ENCODE data around the gene AKAP9.
"Not testable (repeated sequence)": the region's sequence is repeated elsewhere in the genome, so short reads cannot be mapped to it uniquely, and the experiment has no call there.

Gene AKAP9

GRCh38 chr7:91918356-91918755 lies 22.3 kb upstream of the AKAP9 start:
- no peak overlapping the region for H3K4me3 Mint-ChIP-seq
- no peaks in the 10 kb centered on the region for H3K9me3 Mint-ChIP-seq

GRCh38 chr7:91922857-91923256 lies 17.8 kb upstream of the AKAP9 start:
- H3K27ac Mint-ChIP-seq, result no peak overlapping the region
- H3K27me3 Mint-ChIP-seq (ENCODE audit: low read depth), result peaks cover 25% of the 10 kb centered on the region
- H3K9me3 Mint-ChIP-seq, result no peaks in the 10 kb centered on the region
- peaks cover 1% of the 10 kb centered on the region for H3K4me1 Mint-ChIP-seq (ENCODE audit: low read depth)
- no peaks in the 10 kb centered on the region for H3K36me3 Mint-ChIP-seq (ENCODE audit: low read depth)
- no peak for DNase-seq (ENCODE audit: low spot score)
- H3K4me3 Mint-ChIP-seq, result no peak overlapping the region

More at GRCh38 chr7:91918356-91918755, 22.3 kb upstream of the AKAP9 start:
- H3K27ac Mint-ChIP-seq, result no peak overlapping the region
- H3K36me3 Mint-ChIP-seq (ENCODE audit: low read depth), result no peaks in the 10 kb centered on the region
- no peak for DNase-seq (ENCODE audit: low spot score)
- H3K4me1 Mint-ChIP-seq (ENCODE audit: low read depth), result peaks cover 13% of the 10 kb centered on the region
- peaks cover 5% of the 10 kb centered on the region for H3K27me3 Mint-ChIP-seq (ENCODE audit: low read depth)

- H3K4me3 Mint-ChIP-seq, result no peak overlapping the region
- DNase-seq (ENCODE audit: low spot score), result no peak
- H3K27me3 Mint-ChIP-seq (ENCODE audit: low read depth), result peaks cover 30% of the 10 kb centered on the region
- no peak overlapping the region for H3K27ac Mint-ChIP-seq
- H3K4me1 Mint-ChIP-seq (ENCODE audit: low read depth), result peaks cover 12% of the 10 kb centered on the region
- no peaks in the 10 kb centered on the region for H3K36me3 Mint-ChIP-seq (ENCODE audit: low read depth)
- H3K9me3 Mint-ChIP-seq, result peaks cover 5% of the 10 kb centered on the region
These were observed 12.8 kb upstream of the AKAP9 start for GRCh38 chr7:91927912-91928311.

- no peak overlapping the region for H3K27ac Mint-ChIP-seq
- peaks cover 28% of the 10 kb centered on the region for H3K27me3 Mint-ChIP-seq (ENCODE audit: low read depth)
- H3K36me3 Mint-ChIP-seq (ENCODE audit: low read depth), result no peaks in the 10 kb centered on the region
- H3K4me3 Mint-ChIP-seq, result no peak overlapping the region
- H3K4me1 Mint-ChIP-seq (ENCODE audit: low read depth), result peaks cover 12% of the 10 kb centered on the region
- DNase-seq (ENCODE audit: low spot score), result no peak
- H3K9me3 Mint-ChIP-seq, result peaks cover 5% of the 10 kb centered on the region
These were observed 11.2 kb upstream of the AKAP9 start for GRCh38 chr7:91929463-91929862.

GRCh38 chr7:91940171-91940570 lies 491 bp upstream of the AKAP9 start:
- no peaks in the 10 kb centered on the region for H3K9me3 Mint-ChIP-seq
- peak overlapping the region; percentile 86 for H3K4me3 Mint-ChIP-seq
- DNase-seq (ENCODE audit: low spot score), result peak; percentile 13
- peaks cover 3% of the 10 kb centered on the region for H3K27me3 Mint-ChIP-seq (ENCODE audit: low read depth)
- H3K36me3 Mint-ChIP-seq (ENCODE audit: low read depth), result peaks cover 1% of the 10 kb centered on the region
- H3K4me1 Mint-ChIP-seq (ENCODE audit: low read depth), result peaks cover 19% of the 10 kb centered on the region
- H3K27ac Mint-ChIP-seq, result peak overlapping the region; percentile 95

GRCh38 chr7:91941450-91941849 lies 788 bp downstream of the AKAP9 start:
- H3K4me3 Mint-ChIP-seq, result peak overlapping the region; percentile 86
- H3K4me1 Mint-ChIP-seq (ENCODE audit: low read depth), result peaks cover 27% of the 10 kb centered on the region
- peak; percentile 7 for DNase-seq (ENCODE audit: low spot score)
- H3K27me3 Mint-ChIP-seq (ENCODE audit: low read depth), result peaks cover 3% of the 10 kb centered on the region
- H3K27ac Mint-ChIP-seq, result peak overlapping the region; percentile 95
- peaks cover 4% of the 10 kb centered on the region for H3K36me3 Mint-ChIP-seq (ENCODE audit: low read depth)
- H3K9me3 Mint-ChIP-seq, result no peaks in the 10 kb centered on the region

GRCh38 chr7:91942312-91942711 lies 1.6 kb downstream of the AKAP9 start:
- DNase-seq (ENCODE audit: low spot score), result no peak
- Mint-ChIP-seq H3K4me1 (ENCODE audit: low read depth) (peaks cover 29% of the 10 kb centered on the region), H3K27me3 (ENCODE audit: low read depth) (no peaks in the 10 kb centered on the region), H3K27ac (no peak overlapping the region), H3K9me3 (no peaks in the 10 kb centered on the region), H3K36me3 (ENCODE audit: low read depth) (peaks cover 6% of the 10 kb centered on the region), H3K4me3 (peak overlapping the region; percentile 86)

- H3K4me1 Mint-ChIP-seq (ENCODE audit: low read depth), result peaks cover 27% of the 10 kb centered on the region
- DNase-seq (ENCODE audit: low spot score); H3K27ac Mint-ChIP-seq; H3K4me3 Mint-ChIP-seq; H3K9me3 Mint-ChIP-seq; H3K27me3 Mint-ChIP-seq (ENCODE audit: low read depth): not testable (repeated sequence)
- peaks cover 11% of the 10 kb centered on the region for H3K36me3 Mint-ChIP-seq (ENCODE audit: low read depth)
These were observed 4.3 kb downstream of the AKAP9 start for GRCh38 chr7:91944970-91945369.

GRCh38 chr7:91945476-91945875 lies 4.8 kb downstream of the AKAP9 start:
- Mint-ChIP-seq H3K27me3 (ENCODE audit: low read depth) (no peaks in the 10 kb centered on the region), H3K9me3 (no peaks in the 10 kb centered on the region), H3K27ac (no peak overlapping the region), H3K4me1 (ENCODE audit: low read depth) (peaks cover 25% of the 10 kb centered on the region), H3K36me3 (ENCODE audit: low read depth) (peaks cover 11% of the 10 kb centered on the region), H3K4me3 (no peak overlapping the region)
- no peak for DNase-seq (ENCODE audit: low spot score)

GRCh38 chr7:91946549-91946948 lies 5.9 kb downstream of the AKAP9 start:
- Mint-ChIP-seq H3K4me1 (ENCODE audit: low read depth) (peaks cover 23% of the 10 kb centered on the region), H3K36me3 (ENCODE audit: low read depth) (peaks cover 11% of the 10 kb centered on the region), H3K27ac (no peak overlapping the region), H3K27me3 (ENCODE audit: low read depth) (no peaks in the 10 kb centered on the region), H3K4me3 (no peak overlapping the region), H3K9me3 (no peaks in the 10 kb centered on the region)
- DNase-seq (ENCODE audit: low spot score), result no peak

GRCh38 chr7:91947948-91948347 lies 7.3 kb downstream of the AKAP9 start:
- H3K27ac Mint-ChIP-seq, result no peak overlapping the region
- H3K4me1 Mint-ChIP-seq (ENCODE audit: low read depth), result peaks cover 20% of the 10 kb centered on the region
- no peaks in the 10 kb centered on the region for H3K9me3 Mint-ChIP-seq

GRCh38 chr7:91949221-91950009 lies 8.8 kb downstream of the AKAP9 start:
- no peak overlapping the region for H3K27ac Mint-ChIP-seq
- no peak overlapping the region for H3K4me3 Mint-ChIP-seq
- peaks cover 21% of the 10 kb centered on the region for H3K4me1 Mint-ChIP-seq (ENCODE audit: low read depth)
- no peaks in the 10 kb centered on the region for H3K9me3 Mint-ChIP-seq
- DNase-seq (ENCODE audit: low spot score), result no peak
- peaks cover 14% of the 10 kb centered on the region for H3K36me3 Mint-ChIP-seq (ENCODE audit: low read depth)
- no peaks in the 10 kb centered on the region for H3K27me3 Mint-ChIP-seq (ENCODE audit: low read depth)

More at GRCh38 chr7:91947948-91948347, 7.3 kb downstream of the AKAP9 start:
- no peaks in the 10 kb centered on the region for H3K27me3 Mint-ChIP-seq (ENCODE audit: low read depth)
- no peak for DNase-seq (ENCODE audit: low spot score)
- peaks cover 14% of the 10 kb centered on the region for H3K36me3 Mint-ChIP-seq (ENCODE audit: low read depth)
- H3K4me3 Mint-ChIP-seq, result no peak overlapping the region

- H3K27ac Mint-ChIP-seq, result no peak overlapping the region
- H3K36me3 Mint-ChIP-seq (ENCODE audit: low read depth), result peaks cover 4% of the 10 kb centered on the region
- H3K9me3 Mint-ChIP-seq, result no peaks in the 10 kb centered on the region
- no peak overlapping the region for H3K4me3 Mint-ChIP-seq
- DNase-seq (ENCODE audit: low spot score), result no peak
- no peaks in the 10 kb centered on the region for H3K27me3 Mint-ChIP-seq (ENCODE audit: low read depth)
- peaks cover 11% of the 10 kb centered on the region for H3K4me1 Mint-ChIP-seq (ENCODE audit: low read depth)
These were observed 13.0 kb downstream of the AKAP9 start for GRCh38 chr7:91953618-91954017.

- H3K36me3 Mint-ChIP-seq (ENCODE audit: low read depth); H3K9me3 Mint-ChIP-seq; H3K27ac Mint-ChIP-seq; DNase-seq (ENCODE audit: low spot score); H3K4me3 Mint-ChIP-seq; H3K27me3 Mint-ChIP-seq (ENCODE audit: low read depth); H3K4me1 Mint-ChIP-seq (ENCODE audit: low read depth): not testable (repeated sequence)
These were observed 15.8 kb downstream of the AKAP9 start for GRCh38 chr7:91956464-91956863.

GRCh38 chr7:91957232-91957631 lies 16.6 kb downstream of the AKAP9 start:
- H3K4me1 Mint-ChIP-seq (ENCODE audit: low read depth), result peaks cover 6% of the 10 kb centered on the region
- no peaks in the 10 kb centered on the region for H3K36me3 Mint-ChIP-seq (ENCODE audit: low read depth)
- DNase-seq (ENCODE audit: low spot score), result no peak
- H3K27me3 Mint-ChIP-seq (ENCODE audit: low read depth), result no peaks in the 10 kb centered on the region
- H3K9me3 Mint-ChIP-seq, result no peaks in the 10 kb centered on the region
- no peak overlapping the region for H3K4me3 Mint-ChIP-seq
- H3K27ac Mint-ChIP-seq, result no peak overlapping the region
